ENCODE data around the gene CMYA5. TPM values are rescaled to one million over a fixed set of nuclear protein-coding genes. Genes with fewer than 3 reads are reported as not detected.
"Not testable (repeated sequence)": the region's sequence is repeated elsewhere in the genome, so short reads cannot be mapped to it uniquely, and the experiment has no call there.

The CMYA5 gene
- total RNA-seq, 5 donors from 2014 or later (not counting 1 experiment from before 2014, with no cell fraction given), result 0.13 to 0.41 (median 0.23) TPM

- H3K9me3 ChIP-seq, result peaks cover 4% of the 10 kb centered on the region
- no peak for DNase-seq
- peaks cover 0 to 39% of the 10 kb centered on the region in 2 donors for H3K36me3 ChIP-seq (ENCODE audit: control insufficient read depth in 2 of 2, extremely low read depth in 1 of 2, insufficient read depth in 1 of 2, low read length in 1 of 2)
- Mint-ChIP-seq H3K27ac (no peak overlapping the region), H3K4me3 (no peak overlapping the region), H3K9me3 (peaks cover 0 to 6% (median 0%) of the 10 kb centered on the region in 3 donors), H3K36me3 (peaks cover 43% of the 10 kb centered on the region), H3K27me3 (no peaks in the 10 kb centered on the region), H3K4me1 (peaks cover 0 to 4% (median 0%) of the 10 kb centered on the region in 3 donors)
- ChIA-PET CTCF (interaction anchor here in 1 of 2 donors (0.6 kb wide), 1 partner anchor 94 kb away, joined by 3 read pairs; no protein-coding TSS in a partner anchor), POLR2A (interaction anchor here in 1 of 2 donors (0.7 kb wide), 1 partner anchor 12 kb away, joined by 3 read pairs; no protein-coding TSS in a partner anchor)
- WGBS (ENCODE audit: insufficient coverage), result 83% methylated on average over 1 of the region's 3 CpGs
- no peaks in the 10 kb centered on the region for H3K27me3 ChIP-seq (replicated peaks in 1 of 2; ENCODE audit: control insufficient read depth in 2 of 2, extremely low read depth in 1 of 2, insufficient read depth in 2 of 2, low read length in 1 of 2)
- H3K4me3 ChIP-seq (ENCODE audit: control insufficient read depth in 1 of 2, extremely low read depth in 1 of 2, low read length in 1 of 2), result no peak overlapping the region
- H3K27ac ChIP-seq (ENCODE audit: low read length), result no peak overlapping the region
- no peak for ATAC-seq (replicated peaks in 1 of 4)
- H3K4me1 ChIP-seq (ENCODE audit: control insufficient read depth in 1 of 2, extremely low read depth in 1 of 2, insufficient read depth in 2 of 2, low read length in 2 of 2), result no peaks in the 10 kb centered on the region
Measured at GRCh38 chr5:79666758-79667157, 22.9 kb upstream of the CMYA5 start.

GRCh38 chr5:79672392-79672791, 17.2 kb upstream of the CMYA5 start:
- H3K4me1 Mint-ChIP-seq, result peaks cover 12 to 16% (median 16%) of the 10 kb centered on the region in 3 donors
- H3K9me3 ChIP-seq, result no peaks in the 10 kb centered on the region
- H3K27me3 ChIP-seq (replicated peaks in 1 of 2; ENCODE audit: control insufficient read depth in 2 of 2, extremely low read depth in 1 of 2, insufficient read depth in 2 of 2, low read length in 1 of 2), result no peaks in the 10 kb centered on the region
- no peak overlapping the region for H3K4me3 ChIP-seq (ENCODE audit: control insufficient read depth in 1 of 2, extremely low read depth in 1 of 2, low read length in 1 of 2)
- no peaks in the 10 kb centered on the region for H3K4me1 ChIP-seq (ENCODE audit: control insufficient read depth in 1 of 2, extremely low read depth in 1 of 2, insufficient read depth in 2 of 2, low read length in 2 of 2)
- H3K9me3 Mint-ChIP-seq, result no peaks in the 10 kb centered on the region
- no peaks in the 10 kb centered on the region for H3K27me3 Mint-ChIP-seq
- no peak overlapping the region for H3K27ac Mint-ChIP-seq
- ChIA-PET POLR2A (no interaction called here), CTCF (no interaction called here)
- H3K36me3 Mint-ChIP-seq, result peaks cover 56% of the 10 kb centered on the region
- no peak overlapping the region for H3K27ac ChIP-seq (ENCODE audit: low read length)
- H3K4me3 Mint-ChIP-seq, result no peak overlapping the region
- DNase-seq, result no peak
- peaks cover 4 to 43% of the 10 kb centered on the region in 2 donors for H3K36me3 ChIP-seq (ENCODE audit: control insufficient read depth in 2 of 2, extremely low read depth in 1 of 2, insufficient read depth in 1 of 2, low read length in 1 of 2)
- no CpG with 5 or more reads among the region's 2 CpGs for WGBS (ENCODE audit: insufficient coverage)
- no peak for ATAC-seq (replicated peaks in 1 of 4)

GRCh38 chr5:79676354-79676753, 13.3 kb upstream of the CMYA5 start:
- 100% methylated on average over 4 of the region's 6 CpGs for WGBS (ENCODE audit: insufficient coverage)
- H3K9me3 Mint-ChIP-seq; POLR2A ChIA-PET; H3K4me3 ChIP-seq (ENCODE audit: control insufficient read depth in 1 of 2, extremely low read depth in 1 of 2, low read length in 1 of 2); CTCF ChIA-PET; H3K27me3 Mint-ChIP-seq; H3K27ac Mint-ChIP-seq; H3K9me3 ChIP-seq; H3K4me1 ChIP-seq (ENCODE audit: control insufficient read depth in 1 of 2, extremely low read depth in 1 of 2, insufficient read depth in 2 of 2, low read length in 2 of 2); ATAC-seq (replicated peaks in 1 of 4); H3K27ac ChIP-seq (ENCODE audit: low read length); H3K27me3 ChIP-seq (replicated peaks in 1 of 2; ENCODE audit: control insufficient read depth in 2 of 2, extremely low read depth in 1 of 2, insufficient read depth in 2 of 2, low read length in 1 of 2); DNase-seq; H3K4me3 Mint-ChIP-seq: not testable (repeated sequence)
- peaks cover 60% of the 10 kb centered on the region for H3K36me3 Mint-ChIP-seq
- peaks cover 4 to 34% of the 10 kb centered on the region in 2 donors for H3K36me3 ChIP-seq (ENCODE audit: control insufficient read depth in 2 of 2, extremely low read depth in 1 of 2, insufficient read depth in 1 of 2, low read length in 1 of 2)
- H3K4me1 Mint-ChIP-seq, result peaks cover 13 to 19% (median 16%) of the 10 kb centered on the region in 3 donors

- H3K27ac ChIP-seq (ENCODE audit: low read length); H3K27me3 Mint-ChIP-seq; DNase-seq; H3K9me3 Mint-ChIP-seq; H3K27me3 ChIP-seq (replicated peaks in 1 of 2; ENCODE audit: control insufficient read depth in 2 of 2, extremely low read depth in 1 of 2, insufficient read depth in 2 of 2, low read length in 1 of 2); CTCF ChIA-PET; H3K4me3 ChIP-seq (ENCODE audit: control insufficient read depth in 1 of 2, extremely low read depth in 1 of 2, low read length in 1 of 2); H3K9me3 ChIP-seq; H3K4me1 ChIP-seq (ENCODE audit: control insufficient read depth in 1 of 2, extremely low read depth in 1 of 2, insufficient read depth in 2 of 2, low read length in 2 of 2); H3K4me3 Mint-ChIP-seq; ATAC-seq (replicated peaks in 1 of 4): not testable (repeated sequence)
- WGBS (ENCODE audit: insufficient coverage), result 40% methylated on average over 1 of the region's 3 CpGs
- H3K27ac Mint-ChIP-seq, result peak overlapping the region in 1 of 2 donors; percentile 19
- POLR2A ChIA-PET, result interaction anchor here in 1 of 2 donors (0.6 kb wide), 1 partner anchor 684 kb away, joined by 9 read pairs; no protein-coding TSS in a partner anchor
- H3K4me1 Mint-ChIP-seq, result peaks cover 11 to 17% (median 13%) of the 10 kb centered on the region in 3 donors
- H3K36me3 ChIP-seq (ENCODE audit: control insufficient read depth in 2 of 2, extremely low read depth in 1 of 2, insufficient read depth in 1 of 2, low read length in 1 of 2), result peaks cover 0 to 44% of the 10 kb centered on the region in 2 donors
- H3K36me3 Mint-ChIP-seq, result peaks cover 63% of the 10 kb centered on the region
Measured at GRCh38 chr5:79682102-79682501, 7.5 kb upstream of the CMYA5 start.

- Histone ChIP-seq H3K27ac (ENCODE audit: low read length) (no peak overlapping the region), H3K27me3 (replicated peaks in 1 of 2; ENCODE audit: control insufficient read depth in 2 of 2, extremely low read depth in 1 of 2, insufficient read depth in 2 of 2, low read length in 1 of 2) (no peaks in the 10 kb centered on the region), H3K4me1 (ENCODE audit: control insufficient read depth in 1 of 2, extremely low read depth in 1 of 2, insufficient read depth in 2 of 2, low read length in 2 of 2) (peaks cover 0 to 6% of the 10 kb centered on the region in 2 experiments), H3K36me3 (ENCODE audit: control insufficient read depth in 2 of 2, extremely low read depth in 1 of 2, insufficient read depth in 1 of 2, low read length in 1 of 2) (peaks cover 0 to 42% of the 10 kb centered on the region in 2 donors), H3K4me3 (ENCODE audit: control insufficient read depth in 1 of 2, extremely low read depth in 1 of 2, low read length in 1 of 2) (no peak overlapping the region), H3K9me3 (no peaks in the 10 kb centered on the region)
- H3K27me3 Mint-ChIP-seq, result no peaks in the 10 kb centered on the region
- H3K36me3 Mint-ChIP-seq, result peaks cover 59% of the 10 kb centered on the region
- no peaks in the 10 kb centered on the region for H3K9me3 Mint-ChIP-seq
- ChIA-PET CTCF (no interaction called here), POLR2A (no interaction called here)
- WGBS (ENCODE audit: insufficient coverage), result 100% methylated on average over 1 of the region's 4 CpGs
- H3K27ac Mint-ChIP-seq, result no peak overlapping the region
- no peak overlapping the region for H3K4me3 Mint-ChIP-seq
- DNase-seq (no peak), ATAC-seq (replicated peaks in 1 of 4) (no peak)
- peaks cover 11 to 17% (median 13%) of the 10 kb centered on the region in 3 donors for H3K4me1 Mint-ChIP-seq
Measured at GRCh38 chr5:79684782-79685181, 4.9 kb upstream of the CMYA5 start.

GRCh38 chr5:79685627-79686026, 4.0 kb upstream of the CMYA5 start:
- no peaks in the 10 kb centered on the region for H3K27me3 ChIP-seq (replicated peaks in 1 of 2; ENCODE audit: control insufficient read depth in 2 of 2, extremely low read depth in 1 of 2, insufficient read depth in 2 of 2, low read length in 1 of 2)
- Mint-ChIP-seq H3K9me3 (no peaks in the 10 kb centered on the region), H3K27ac (peak overlapping the region in 1 of 2 donors; percentile 11), H3K27me3 (no peaks in the 10 kb centered on the region), H3K4me1 (peaks cover 11 to 16% (median 13%) of the 10 kb centered on the region in 3 donors), H3K36me3 (peaks cover 59% of the 10 kb centered on the region), H3K4me3 (no peak overlapping the region)
- no peak for ATAC-seq (replicated peaks in 1 of 4)
- peaks cover 0 to 37% of the 10 kb centered on the region in 2 donors for H3K36me3 ChIP-seq (ENCODE audit: control insufficient read depth in 2 of 2, extremely low read depth in 1 of 2, insufficient read depth in 1 of 2, low read length in 1 of 2)
- ChIA-PET POLR2A (no interaction called here), CTCF (no interaction called here)
- no peak for DNase-seq
- peaks cover 0 to 6% of the 10 kb centered on the region in 2 experiments for H3K4me1 ChIP-seq (ENCODE audit: control insufficient read depth in 1 of 2, extremely low read depth in 1 of 2, insufficient read depth in 2 of 2, low read length in 2 of 2)
- no peak overlapping the region for H3K4me3 ChIP-seq (ENCODE audit: control insufficient read depth in 1 of 2, extremely low read depth in 1 of 2, low read length in 1 of 2)
- H3K9me3 ChIP-seq, result no peaks in the 10 kb centered on the region
- H3K27ac ChIP-seq (ENCODE audit: low read length), result no peak overlapping the region
- WGBS (ENCODE audit: insufficient coverage), result no CpG with 5 or more reads among the region's 3 CpGs

Measured in T-cell (primary cell).